Measurements from ENCODE around the gene ERGIC1.

ERGIC1 gene

DNA sequence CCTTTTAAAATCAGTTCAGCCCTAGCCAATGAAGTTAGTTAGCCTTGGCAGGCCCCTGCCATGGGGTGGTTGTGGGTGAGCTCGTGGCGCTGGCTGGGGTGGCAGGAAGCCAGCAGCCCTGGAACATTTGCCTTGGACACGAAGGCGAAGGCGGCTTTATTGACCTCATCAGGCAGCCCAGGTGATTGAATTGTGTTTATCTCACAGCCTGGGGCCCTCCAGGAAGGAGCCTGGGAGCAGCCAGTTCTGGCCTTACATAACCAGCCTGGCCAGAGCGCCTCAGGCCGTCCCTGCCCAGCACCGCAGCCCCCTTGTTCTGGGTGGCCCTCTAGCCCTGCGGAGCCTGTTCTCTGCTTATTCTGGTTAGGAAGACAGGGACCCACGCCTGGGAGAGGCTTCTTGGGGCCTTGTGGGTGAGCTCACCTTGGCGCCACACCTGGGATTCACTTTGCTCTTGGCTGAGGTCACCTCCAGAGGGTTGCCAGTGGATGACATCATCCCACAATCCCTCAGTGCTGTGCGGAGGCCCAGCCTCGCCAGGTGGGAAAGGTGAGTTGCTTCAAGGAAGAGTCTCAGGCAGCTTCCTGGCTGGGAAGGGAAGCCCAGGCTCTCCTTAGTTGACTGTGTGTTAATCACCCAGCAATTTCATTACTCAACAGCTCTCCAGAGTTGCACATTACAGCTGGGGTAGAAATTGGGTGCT is 70.7 kb downstream of the ERGIC1 start:
- no peak for DNase-seq

DNA sequence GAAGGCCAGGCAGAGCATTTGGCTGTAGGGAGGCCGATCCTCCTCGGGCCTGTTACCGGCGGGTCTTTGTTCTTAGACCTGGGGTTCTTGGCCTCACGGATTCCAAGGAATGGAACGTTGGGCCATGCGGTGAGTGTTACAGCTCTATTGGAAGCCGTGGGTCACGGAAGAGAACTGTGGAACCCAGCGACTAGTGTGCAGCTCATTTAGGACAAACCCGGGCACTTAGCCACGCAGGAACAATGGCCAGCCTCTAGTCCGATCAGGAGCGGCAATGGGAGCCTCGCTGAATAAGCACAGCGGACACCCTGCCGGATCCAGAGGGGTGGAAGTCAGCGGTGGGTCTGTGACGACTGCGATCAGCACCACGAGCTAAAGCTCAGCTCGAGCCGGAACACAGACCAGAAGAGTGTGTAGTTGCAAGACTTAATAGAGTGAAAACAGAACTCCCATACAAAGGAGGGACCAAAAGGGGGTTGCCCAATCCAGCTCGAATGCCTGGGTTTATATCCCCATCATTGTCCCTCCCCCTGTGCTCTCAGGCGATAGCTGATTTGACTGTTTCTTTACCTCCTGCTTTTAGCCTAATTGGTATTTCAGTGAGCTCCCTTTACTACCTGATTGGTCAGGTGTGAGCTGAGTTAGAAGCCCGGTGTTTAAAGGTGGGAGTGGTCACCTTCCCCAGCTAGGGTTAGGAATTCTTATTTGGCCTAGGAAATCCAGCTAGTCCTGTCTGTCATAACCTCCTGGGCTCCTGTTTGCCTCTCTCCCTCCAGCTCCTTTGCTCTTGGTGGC is 71.5 kb downstream of the ERGIC1 start:
- no peak for DNase-seq

DNA sequence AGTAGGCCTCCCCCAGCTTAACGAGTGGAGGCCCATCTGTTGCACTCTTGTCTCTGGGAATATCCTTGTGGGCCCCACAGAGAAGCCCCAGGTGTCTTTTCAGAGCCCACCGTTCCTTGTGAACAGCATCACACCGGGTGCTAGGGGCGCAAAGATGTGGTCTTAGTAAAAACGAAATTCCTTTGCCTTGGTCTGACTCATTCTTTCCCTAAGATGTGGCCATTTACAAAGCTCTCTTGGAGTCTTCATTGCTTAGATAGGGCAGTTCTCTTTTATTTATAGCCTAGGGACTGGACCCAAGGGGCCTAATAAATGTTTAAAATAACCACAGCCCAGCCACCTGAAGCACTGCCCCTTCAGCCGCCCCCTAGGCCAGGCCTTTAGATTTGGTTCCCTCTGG is 72.4 kb downstream of the ERGIC1 start:
- no peak for DNase-seq

DNA sequence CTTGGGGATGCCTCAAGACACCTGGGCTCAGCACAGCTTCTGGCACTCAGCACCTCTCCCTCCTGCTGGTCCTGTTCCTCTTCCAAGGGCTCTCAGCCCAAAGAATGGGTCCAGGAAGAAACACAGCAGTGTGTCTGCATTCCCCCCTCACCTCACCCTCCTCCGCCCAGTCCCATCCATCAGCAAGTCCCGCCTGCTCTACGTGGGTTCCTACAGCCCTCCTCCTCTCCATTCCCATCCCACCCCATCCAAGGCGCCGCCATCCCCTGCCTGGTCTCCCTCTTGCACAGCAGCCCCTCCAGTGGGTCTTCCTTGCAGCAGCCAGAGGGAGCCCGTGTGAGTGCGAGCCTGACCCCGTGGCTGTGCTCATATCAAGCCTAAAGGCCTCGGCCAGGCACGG is 72.8 kb downstream of the ERGIC1 start:
- DNase-seq: no peak

DNA sequence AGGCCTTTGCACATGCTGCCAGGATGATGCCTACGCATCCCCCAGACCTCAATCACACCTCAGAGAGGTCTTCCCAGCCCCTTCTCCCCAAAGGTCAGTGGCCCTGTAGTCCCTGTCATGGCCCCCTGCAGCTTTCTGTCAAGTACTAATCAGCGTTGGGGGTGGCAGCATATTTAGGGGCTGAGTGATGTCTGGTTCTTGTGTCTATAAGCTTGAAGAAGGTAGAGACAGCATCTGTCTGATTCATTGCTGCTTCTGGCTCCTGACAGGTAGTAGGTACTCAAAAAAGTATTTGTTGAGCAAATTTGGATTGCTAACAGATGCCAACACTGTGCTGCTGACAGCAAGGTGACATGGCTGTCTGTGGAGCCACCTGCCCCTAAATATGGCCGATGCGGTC is 73.6 kb downstream of the ERGIC1 start:
- DNase-seq: no peak

DNA sequence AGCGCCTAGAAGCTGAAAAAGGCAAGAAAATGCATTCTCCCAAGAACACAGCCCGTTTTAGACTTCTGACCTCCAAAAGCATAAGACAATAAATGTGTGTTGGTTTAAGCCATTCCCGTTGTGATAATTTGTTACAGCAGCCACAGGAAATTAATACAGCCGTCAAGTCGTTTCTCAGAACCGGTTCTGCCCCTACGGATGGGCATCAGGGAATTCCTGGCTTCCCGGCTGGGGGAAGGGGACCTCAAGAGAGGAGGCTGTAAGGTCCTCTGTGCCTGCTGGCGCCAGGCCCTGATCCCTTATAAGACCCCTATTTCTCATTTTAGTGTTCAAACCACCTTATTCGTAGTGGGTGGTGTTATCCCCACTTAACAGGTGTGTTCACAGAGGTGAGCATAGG is 74.6 kb downstream of the ERGIC1 start:
- no peak for DNase-seq

DNA sequence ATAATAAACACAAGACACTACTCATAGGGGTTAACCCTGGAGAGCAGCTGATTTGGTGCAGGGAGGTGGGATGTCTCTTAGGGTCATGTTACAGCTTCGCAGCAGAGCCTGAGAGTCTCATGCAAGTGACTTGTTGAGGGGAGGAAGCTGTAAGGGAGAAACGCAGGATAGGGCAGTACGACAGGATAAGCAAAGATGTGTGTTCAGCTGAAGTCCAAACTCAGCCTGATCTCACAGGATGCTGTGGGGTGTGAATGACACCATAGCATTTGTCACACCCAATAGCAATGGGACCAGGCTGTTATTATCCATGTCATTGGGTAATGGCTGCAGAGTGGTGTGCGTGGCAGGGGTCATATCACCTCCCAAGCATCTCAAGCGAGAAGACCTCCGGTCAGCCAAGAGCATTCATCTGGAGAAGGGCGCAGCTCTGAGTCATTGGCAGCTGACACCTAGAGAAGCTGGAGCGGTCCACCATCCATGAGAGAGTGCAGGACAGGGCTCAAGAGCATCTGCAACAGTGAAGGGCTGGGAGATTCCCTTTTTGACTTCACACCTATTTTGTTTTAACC is 76.0 kb downstream of the ERGIC1 start:
- DNase-seq: no peak

DNA sequence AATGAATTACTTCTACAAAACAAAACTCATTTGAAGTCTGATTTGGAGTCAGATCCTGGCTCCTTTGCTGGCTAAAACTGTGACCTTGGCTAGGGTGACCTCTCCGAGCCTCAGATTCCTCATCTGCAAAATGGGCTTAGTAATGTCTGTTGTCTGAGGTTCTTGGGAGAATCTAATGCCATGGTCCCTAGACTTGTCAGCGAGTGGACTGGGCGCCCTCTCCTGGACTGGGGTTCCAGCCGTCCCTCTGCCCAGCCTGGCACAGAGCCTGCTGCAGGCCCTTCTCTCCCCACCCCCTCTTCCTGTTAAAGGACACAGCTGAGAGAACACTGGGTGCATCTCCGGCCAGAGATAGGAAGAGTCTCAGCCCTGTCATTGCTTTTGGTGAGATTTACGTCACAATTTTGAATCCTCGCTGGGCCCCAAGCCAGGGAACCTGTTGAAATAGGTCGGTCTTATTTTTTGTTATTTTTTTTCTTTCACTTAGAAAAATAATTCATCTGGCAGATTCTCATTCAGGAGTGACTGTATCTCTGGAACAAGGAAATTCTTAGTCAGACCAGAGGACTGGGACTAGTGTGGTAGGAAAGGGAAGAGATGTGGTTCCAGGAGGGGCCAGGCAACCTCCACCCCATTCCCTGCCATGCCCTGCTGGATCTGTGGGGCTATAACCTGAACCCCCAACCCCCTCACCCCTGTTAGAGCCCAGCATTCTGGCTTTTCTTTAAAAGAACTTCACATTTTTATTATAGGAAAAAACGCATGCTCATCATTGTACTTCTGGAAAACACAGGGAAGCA is 77.0 kb downstream of the ERGIC1 start:
- DNase-seq: no peak

DNA sequence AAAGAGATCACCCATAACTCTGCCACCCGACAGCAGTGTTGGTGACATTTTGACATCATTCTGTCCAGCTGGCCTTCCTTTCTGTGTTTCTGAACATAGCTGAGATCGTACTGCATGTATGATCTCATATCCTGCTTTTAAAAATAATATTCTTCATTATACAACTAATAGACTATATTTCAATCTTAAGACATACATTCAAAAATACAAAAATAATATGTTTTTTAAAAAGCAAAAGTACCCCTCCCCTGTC is 77.5 kb downstream of the ERGIC1 start:
- no peak for DNase-seq

DNA sequence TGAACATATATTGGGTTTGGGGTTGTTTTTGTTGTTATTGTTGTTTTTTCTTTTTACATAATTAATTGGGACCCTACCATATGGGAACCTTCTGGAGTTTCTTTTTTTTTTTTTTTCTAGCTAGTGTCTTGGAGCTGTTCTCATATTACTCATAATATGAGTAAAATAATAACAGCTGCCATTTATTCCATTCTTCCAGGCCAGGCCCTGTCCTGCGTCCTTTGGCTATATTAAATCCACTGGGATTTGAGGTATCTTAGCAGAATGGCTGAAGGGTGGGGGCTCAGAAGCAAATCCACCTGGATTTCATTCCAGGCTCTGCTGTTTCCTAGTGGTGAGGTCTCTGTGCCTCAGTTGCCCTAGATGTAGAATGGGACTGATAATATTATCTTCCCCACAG is 77.9 kb downstream of the ERGIC1 start:
- no peak for DNase-seq

DNA sequence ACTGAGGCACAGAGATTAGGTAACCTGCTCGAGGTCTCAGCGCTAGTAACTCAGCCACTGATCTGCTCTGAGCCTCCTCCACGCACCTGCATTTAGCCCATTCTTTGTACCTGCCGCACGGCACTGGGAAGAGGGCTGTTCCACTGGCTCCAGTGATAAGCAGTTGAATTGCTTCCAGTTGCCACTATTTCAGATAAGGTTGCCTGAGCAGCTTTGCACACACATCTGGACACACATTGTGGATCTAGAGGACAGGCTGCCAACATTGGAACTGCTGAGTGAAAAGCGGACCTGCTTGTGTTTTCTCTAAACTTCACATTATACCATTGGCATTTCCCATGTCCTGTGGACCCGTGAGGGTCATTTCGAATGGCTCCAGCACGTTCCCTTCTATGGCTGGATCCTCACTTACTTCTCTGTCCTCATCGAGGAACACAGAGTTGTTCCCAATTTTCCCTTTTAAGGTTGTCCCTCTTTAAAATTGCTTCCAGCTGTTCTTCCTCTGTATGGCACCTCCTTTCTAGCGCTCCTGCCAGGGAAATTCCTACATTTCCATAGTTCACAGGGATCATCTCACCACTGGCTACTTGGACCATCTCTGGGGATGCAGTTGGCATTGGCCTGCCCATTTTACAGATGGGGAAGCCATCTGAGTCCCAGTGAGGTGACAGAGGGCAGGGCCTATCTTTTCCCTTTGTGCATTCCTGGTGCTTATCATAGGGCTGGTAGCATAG is 79.2 kb downstream of the ERGIC1 start:
- no peak for DNase-seq

DNA sequence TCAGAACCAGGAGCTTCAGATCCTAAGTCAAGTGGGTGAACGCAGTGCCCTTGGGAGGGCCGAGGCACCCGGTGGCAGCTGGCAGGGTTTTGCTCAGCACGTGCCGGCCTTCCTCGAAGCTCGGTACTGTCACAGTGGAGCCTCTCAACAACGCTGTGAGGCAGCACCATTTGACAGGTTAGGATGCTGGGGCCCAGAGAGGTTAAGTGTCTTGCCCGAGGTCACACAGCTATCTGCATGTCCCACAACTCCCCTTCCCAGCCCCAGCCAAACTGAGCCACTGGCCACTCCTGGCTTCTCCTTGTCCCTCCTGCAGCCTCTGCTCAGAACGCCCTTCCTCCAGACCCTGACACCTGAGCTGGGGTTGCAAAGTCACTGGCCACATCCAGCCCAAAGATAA is 81.5 kb downstream of the ERGIC1 start:
- no peak for DNase-seq

DNA sequence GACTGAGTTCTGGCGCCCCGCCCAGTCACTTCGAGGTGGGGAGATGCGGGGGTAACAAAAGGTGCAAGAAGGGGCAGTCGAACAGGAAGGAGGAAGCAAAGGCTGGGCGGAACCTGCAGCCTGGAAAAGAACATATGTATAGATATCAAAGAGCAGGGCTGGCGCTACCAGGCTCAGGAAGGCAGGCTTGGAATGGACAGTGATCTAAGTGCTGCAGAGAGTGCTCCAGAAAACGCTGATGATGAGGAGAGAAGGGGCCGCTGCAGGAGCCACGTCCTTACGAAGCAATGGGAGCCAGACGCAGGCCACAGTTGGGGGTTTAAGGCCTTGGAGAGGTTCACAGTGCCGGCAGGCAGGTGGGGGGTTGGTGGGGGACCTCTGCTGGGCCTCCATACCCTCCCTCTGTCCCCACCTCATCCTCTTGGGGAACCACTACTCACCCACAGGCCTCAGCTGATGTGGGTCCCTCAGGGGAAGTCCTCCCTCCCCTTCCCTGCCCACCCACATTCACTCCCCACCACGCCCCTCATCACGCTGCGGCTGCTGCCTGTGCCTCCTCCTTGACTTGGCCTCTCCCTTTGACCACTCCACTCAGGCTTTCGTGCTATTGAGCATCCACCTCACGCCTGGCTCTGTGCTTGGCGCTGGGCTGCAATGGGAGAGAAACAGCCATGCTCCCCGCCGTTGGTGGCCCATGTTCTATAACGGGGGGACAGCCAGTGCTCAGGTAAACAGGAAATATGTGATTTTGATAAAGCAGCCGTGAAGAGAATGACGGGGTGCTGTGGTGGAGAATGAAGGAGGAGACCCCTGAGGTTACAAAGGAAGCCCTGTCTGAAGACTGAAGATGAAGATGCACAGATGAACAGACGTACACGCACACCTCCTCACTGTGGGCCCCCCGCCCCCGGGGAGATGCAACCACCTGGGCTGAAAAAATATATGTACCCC is 84.6 kb downstream of the ERGIC1 start:
- no peak for DNase-seq

DNA sequence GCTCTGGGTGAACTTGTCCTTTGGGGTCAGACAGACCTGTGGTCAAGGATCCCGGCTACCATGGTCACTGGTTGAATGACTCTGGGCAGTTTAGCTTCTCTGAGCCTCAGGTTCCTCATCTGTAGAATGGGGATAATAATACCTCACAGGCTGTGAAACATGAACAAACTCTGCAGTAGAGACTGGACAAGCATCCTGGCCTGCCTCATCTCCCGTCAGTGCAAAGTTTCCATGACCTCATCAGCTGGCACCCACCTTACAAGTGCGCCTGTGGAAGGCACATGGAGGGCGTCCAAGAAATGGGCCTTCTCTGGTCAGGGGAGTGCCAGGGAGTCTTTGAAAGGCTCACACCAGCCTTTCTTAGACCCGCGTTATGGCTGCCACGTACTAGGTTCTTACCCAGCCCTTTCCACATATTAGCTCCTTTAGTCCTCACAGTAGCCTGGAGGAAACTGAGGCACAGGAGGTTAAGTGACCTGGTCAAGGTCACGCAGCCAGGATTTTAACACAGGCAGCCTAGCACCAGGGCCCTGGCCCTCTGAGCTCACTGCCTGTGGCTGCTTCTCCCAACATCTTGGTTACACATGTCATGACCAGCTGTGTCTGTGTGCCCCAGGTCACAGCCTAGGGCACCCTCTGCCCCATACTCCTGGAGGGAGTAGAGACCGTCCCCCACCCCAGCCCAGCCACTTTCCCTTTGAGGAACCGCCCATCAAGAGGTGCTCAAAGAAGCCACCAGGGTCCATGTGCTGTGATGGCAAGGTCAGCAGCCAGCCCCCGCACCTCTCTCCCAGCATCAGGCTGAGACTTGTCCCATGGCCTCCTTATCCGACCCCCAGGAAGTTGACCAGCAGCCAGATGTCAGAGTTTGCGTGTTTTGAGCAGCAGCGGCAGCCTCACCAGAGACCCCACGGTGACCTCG is 85.7 kb downstream of the ERGIC1 start:
- DNase-seq: no peak

DNA sequence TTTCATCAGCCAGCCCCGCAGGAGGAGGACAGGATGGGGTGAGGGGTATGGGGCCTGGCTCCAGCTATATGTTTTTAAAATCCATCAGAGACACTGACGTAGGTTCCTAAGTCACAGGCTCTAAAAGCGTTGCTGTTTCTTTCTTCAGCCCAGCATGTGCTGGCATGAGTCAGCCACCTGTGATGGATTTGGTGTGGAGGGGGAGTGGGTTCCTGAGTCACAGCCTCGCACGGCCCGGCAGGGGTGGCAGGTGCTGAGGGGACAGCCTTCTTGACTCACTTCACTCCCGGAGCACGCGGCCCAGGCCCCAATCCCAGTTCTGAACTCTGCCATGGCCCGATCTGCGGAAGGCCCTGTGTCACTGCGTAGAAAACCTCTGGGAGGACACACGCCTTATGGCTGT is 86.4 kb downstream of the ERGIC1 start:
- DNase-seq: no peak

DNA sequence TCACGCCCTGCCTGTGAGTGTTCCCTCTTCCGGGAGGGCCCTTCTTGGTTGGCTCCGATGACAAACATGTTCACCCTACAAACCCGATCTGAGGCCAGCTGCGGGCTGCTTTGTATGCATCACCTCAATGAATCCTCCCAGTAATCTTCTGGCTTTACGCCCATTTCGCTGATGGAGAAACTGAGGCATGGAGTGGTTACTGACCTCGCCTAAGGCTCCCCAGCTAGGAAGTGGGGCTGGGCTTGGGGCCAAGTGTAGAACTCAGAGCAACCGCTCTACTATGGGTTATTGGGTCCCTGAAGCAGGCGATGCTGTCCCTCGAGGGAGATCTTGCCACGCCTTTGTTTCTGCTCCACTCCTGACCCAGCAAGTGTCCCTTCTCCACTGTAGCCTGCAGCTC is 86.9 kb downstream of the ERGIC1 start:
- no peak for DNase-seq

DNA sequence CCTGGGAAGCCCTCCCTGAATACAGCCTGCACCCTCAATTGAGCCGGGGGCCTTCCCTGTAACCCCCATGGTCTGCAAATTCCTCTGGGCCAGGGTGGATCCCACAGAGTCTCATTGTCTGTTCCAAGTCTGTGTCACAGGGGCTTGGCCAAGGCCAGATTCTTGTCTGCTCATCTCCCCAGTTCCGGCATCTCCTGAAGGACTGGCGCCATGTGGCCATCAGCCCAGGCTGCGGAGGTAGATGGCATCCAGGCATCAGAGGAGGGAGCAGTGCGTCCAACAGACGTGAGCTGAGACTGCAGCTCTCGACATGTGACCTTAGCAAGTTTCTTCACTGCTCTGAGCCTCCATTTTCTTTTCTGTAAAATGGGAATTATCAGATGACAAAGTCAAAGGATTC is 87.9 kb downstream of the ERGIC1 start:
- no peak for DNase-seq

DNA sequence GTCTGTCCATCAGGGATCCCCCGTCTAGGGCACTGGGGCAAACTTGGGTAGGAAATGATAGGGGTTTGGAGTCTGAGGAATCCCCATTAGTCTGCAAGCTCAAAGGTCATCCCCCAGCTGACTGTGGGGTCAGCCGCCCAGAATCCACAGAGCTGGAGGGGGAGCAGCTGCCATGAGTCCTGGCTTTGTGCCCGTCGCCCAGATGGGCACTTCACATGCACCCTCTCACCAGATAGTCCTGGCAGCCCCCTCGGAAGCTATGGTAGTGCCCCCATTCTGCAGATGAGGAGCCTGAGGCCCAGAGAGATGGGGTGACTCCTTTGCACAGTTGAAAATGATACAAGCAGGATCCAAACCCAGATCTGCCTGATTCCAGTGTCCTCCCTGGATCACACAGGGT is 89.5 kb downstream of the ERGIC1 start:
- DNase-seq: no peak

DNA sequence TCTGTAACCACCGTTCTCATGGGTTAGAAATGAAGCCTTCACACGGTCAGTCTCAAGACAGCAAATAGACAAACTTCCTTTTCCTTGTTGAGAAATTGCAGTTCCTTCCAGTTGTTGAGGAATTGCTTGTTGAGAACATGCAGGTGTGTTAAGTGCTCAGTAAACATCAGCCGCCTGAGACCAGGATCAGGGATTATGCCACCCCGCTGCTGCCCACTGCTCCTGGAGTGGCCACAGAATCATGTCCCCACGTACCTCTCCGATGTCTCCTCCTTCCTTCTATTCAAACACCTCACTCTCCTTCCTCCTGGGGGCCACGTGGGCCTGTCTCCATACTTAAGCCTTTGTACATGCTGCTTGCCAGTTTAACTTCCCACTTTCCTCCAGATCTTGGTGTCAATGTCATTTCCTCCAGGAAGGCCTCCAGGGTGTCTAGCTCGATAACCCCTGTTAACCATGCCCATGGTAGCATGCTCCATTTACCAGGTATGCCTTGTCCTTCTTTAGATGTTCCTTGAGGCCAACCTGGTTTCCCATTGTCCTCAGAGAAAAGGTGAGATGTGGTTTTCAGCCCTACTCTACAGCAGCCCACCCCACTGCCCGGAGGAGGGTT is 91.4 kb downstream of the ERGIC1 start:
- no peak for DNase-seq

DNA sequence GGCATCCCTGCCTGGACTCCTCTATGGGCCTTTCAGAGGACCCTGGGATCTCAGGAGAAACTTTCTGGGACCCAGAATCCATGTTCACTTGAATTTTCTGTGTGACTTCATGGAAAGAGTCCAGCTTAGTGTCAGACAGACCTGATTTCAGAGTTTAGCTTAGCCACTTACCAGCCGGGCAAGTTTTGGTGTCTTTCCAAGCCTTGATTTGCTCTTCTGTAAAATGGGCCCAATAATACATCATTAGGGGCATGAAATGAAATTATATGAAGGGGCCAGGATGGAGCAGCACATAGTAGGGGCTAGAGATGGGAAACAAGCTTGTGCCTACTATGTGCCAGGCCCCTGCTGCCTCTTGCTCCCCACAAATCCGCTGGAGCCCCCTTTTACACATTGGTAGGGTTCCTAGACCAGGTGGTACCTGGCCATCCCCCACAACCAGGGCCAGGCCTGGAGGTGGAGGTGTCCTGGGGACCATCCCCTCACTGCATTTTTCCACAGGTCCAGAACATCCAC is 92.0 kb downstream of the ERGIC1 start:
- no peak for DNase-seq
